ENCODE measurements around the gene ARHGEF35.
"Not testable (repeated sequence)": the region's sequence is repeated elsewhere in the genome, so short reads cannot be mapped to it uniquely, and the experiment has no call there.

The ARHGEF35 gene

DNA sequence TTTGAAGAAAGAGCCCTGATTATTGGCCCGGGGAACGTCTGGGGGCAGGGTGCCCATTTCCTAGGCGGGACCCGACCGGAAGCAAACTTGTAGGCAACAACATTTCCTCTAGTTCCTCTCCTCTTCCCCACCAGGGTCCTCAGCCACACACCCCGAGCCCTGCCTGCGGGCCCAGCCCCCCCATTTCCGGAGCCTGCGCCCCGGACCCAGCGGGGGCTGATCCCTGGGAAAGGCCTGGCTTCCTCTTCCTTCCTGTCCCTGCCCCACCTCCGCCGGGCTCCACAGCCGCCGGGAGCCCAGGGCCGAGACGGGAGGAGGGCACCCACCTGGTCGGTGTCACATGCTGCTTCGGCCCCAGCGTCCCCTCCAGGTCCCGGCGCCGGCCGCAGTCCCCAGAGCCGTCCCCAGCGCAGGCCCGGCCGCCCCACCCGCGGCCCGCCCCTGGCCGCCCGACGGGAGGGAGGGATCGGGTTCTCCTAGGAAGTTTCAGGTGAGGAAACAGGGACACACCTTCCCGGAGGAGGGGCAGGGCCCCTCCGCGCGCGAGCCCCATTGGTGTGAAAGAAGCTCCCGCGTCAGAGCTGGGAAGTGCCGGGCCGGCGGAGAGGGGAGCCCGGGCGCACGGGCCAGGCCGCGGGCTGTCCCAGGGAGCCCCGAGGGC is at the start of gene ARHGEF35:
ARHGEF35 (minus strand) TSS at position 622 of the 661 bp plus-strand sequence. CDS start 7,450 bp downstream, outside the sequence.
- not testable (repeated sequence) for H3K4me3 ChIP-seq (ENCODE audit: low read depth, low read length)

- H3K4me3 ChIP-seq (ENCODE audit: low read depth, low read length): not testable (repeated sequence)
Measured at GRCh38 chr7:144245372-144245771, 49.7 kb upstream of the ARHGEF35 start.

DNA sequence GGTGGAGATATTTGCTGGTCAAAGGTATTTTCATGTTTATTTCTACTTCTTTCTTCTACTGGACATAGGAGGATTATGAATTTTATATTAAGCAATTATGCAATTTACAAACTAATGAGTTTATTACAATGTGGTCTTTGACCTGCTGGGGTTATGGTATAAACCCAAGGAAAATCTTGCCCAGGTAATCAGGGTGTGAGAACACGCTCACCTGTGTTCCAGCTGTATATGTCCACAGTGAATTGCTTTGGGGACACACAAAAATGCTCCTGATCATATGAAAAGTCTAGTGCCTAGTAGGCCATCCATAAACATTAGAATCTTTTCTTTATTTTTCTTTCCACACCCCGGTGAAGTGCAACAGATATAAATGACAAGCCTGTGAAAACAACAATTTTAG is 43.7 kb upstream of the ARHGEF35 start, which contains the start of gene OR2A42:
OR2A42 (minus strand) TSS at position 241 of the 400 bp plus-strand sequence. CDS start 6,762 bp downstream, outside the sequence.
- H3K4me3 ChIP-seq (ENCODE audit: low read depth, low read length): not testable (repeated sequence)

DNA sequence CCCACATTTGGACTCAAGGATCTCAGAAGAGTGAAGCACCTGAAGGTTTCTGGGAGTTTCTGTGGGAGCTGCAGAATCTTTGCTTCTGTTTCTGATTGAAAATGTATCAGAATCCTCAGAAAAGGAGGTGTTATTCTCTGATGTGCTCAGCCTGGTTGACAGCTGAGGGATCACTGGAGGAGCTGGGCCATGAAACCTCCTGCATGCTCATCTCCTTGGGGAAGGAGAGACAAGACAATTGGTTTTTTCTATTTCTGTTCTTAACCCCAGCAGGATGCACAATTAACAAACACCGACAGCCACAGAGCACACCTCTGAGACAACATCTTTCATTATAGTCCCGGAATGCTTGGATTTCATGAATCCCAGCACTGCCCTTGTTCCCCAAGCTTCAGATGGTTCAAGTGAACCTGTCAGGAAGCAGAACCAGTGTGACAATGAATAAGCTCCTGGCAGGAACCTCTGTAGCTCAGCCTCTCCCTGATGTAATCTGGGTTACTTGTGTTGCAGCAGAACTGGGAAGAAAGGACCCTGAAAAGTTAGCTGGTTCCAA is 43.0 kb upstream of the ARHGEF35 start:
- H3K4me3 ChIP-seq (ENCODE audit: low read depth, low read length): not testable (repeated sequence)

- not testable (repeated sequence) for H3K4me3 ChIP-seq (ENCODE audit: low read depth, low read length)
Measured at GRCh38 chr7:144233039-144233438, 37.4 kb upstream of the ARHGEF35 start.

DNA sequence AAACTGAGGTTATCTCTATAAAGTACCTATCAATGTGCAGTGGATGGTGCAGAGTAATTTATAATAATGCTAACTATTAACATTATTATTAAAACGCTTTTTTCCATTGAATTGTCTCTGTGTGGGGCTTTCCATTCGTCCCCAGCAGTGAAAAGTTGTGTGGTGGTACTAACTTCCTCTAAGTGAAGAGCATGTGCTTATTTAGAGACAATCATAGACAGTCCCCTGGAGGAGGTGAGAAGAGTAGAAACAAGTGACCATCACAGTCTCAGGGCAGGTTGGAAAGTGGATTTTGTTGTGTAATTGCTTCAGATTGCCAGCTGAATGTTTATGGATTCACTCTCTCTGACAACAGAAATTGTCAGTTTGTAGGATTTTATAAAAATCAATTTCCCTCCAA is 35.4 kb upstream of the ARHGEF35 start:
- H3K4me3 ChIP-seq (ENCODE audit: low read depth, low read length): not testable (repeated sequence)

DNA sequence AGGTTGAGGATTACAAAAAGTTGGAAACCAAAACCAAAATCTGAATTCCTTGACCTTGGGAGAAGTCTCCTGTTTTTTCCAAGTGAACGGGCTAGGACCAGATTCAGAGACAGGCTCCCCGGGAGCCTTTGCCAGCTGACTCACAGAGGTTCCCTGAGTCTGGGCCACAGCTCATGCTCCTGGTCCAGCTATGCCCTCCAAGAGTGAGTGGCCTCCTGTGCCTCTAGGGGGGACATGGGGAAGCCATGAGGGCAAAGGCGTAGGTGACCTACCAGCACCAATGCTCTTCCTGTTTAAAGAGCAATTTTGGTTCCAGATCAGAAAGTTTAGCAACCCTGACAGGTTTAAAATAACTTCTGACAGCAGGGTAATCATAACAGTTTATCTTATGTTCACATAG is 33.2 kb upstream of the ARHGEF35 start:
- not testable (repeated sequence) for H3K4me3 ChIP-seq (ENCODE audit: low read depth, low read length)

DNA sequence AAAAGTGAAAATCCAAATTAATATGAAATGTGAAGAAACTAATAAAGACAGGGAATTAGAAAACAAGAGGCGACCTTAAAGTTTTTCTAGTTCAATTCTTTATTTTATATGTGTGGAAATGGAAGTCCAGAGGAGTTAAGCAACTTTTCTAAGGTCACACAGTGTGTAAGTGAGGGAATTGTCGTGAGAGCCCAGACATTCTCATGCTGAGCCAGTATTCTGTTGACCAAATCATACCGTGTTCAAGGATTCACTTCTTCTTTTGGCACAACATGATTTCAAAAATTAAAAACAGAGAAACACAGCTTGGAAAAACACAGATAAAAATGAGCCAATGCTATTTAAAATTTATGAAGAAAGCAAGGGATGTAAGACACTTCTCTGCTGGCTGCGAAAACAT is 31.2 kb upstream of the ARHGEF35 start:
- not testable (repeated sequence) for H3K4me3 ChIP-seq (ENCODE audit: low read depth, low read length)

DNA sequence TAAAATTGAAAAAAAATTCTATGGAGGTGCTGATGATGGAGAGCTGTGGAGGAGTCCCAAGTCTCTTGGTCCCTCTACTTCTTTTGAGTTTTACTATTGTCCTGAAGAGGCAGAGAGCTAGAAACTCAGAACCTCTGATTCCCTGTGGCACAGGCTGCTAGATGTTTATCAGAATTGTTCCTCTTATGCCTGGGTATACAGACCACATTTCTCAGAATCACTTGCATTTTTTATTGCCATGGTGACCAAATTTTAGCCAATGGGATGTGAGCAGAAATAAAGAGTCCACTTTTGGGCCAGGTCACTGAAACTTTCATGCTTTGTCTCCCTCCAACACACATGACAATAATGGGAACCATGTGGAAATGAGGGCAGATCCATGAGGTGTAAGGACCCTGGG is 28.0 kb upstream of the ARHGEF35 start:
- not testable (repeated sequence) for H3K4me3 ChIP-seq (ENCODE audit: low read depth, low read length)

- H3K4me3 ChIP-seq (ENCODE audit: low read depth, low read length): not testable (repeated sequence)
Measured at GRCh38 chr7:144220531-144220930, 24.9 kb upstream of the ARHGEF35 start.

DNA sequence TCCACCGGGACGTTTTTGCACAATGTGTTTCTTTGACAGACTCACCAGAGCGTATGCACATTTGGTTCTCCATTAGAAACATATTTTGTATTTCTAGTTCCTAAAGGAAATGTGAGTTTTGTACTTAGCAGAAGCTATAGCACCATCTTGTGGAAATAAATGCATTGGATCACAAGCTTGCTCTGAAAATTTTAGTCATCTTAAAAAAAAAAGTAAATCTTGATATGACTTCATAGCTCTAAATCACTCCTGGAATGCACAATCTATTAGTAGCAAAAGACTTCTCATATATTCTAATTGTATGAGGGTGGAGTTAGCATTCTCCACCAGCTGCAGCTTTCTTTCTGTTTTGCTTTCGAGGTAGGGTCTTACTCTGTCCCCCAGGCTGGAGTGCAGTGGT is 23.5 kb upstream of the ARHGEF35 start:
- H3K4me3 ChIP-seq (ENCODE audit: low read depth, low read length): not testable (repeated sequence)

GRCh38 chr7:144218581-144218980 is 22.9 kb upstream of the ARHGEF35 start:
- not testable (repeated sequence) for H3K4me3 ChIP-seq (ENCODE audit: low read depth, low read length)

- H3K4me3 ChIP-seq (ENCODE audit: low read depth, low read length): not testable (repeated sequence)
Measured at GRCh38 chr7:144217200-144217599, 21.6 kb upstream of the ARHGEF35 start.

DNA sequence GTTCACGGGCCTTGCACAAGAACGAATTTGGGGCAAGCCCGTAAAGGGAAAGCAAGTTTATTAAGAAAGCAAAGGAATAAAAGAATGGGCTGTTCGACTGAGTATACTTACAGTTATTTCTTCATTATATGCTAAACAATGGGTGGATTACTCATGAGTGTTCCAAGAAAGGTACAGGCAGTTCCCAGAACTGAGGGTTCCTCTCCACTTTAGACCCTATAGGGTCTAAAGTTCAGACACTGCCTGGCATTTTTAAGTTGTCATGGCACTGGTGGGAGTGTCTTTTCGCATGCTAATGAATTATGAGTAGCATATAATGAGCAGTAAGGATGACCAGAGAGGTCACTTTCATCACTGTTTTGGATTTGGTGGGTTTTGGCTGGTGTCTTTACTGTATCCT is 9.7 kb upstream of the ARHGEF35 start:
- not testable (repeated sequence) for H3K4me3 ChIP-seq (ENCODE audit: low read depth, low read length)

- H3K4me3 ChIP-seq (ENCODE audit: low read depth, low read length): not testable (repeated sequence)
Measured at GRCh38 chr7:144203086-144203485, 7.5 kb upstream of the ARHGEF35 start.

GRCh38 chr7:144201978-144202377 is 6.3 kb upstream of the ARHGEF35 start:
- H3K4me3 ChIP-seq (ENCODE audit: low read depth, low read length): not testable (repeated sequence)

DNA sequence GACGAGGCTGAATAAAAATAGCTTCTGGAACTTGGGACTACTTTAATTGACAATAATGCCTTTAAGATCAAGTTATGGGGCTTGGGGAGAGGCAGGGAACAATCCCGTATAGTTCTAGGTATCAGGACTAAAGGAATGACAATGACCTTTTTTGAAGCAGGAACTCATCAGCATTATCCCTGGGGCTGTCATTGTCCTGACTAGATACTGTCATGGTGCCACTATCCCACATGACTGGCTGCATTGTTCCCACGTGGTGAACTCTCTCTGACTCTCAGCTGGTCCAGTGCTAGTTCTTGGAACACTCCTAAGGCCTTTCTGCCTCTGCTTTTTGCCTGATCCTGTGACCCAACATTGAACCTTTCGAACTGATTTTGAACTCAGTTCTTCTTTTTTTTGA is 3.3 kb upstream of the ARHGEF35 start:
- not testable (repeated sequence) for H3K4me3 ChIP-seq (ENCODE audit: low read depth, low read length)

DNA sequence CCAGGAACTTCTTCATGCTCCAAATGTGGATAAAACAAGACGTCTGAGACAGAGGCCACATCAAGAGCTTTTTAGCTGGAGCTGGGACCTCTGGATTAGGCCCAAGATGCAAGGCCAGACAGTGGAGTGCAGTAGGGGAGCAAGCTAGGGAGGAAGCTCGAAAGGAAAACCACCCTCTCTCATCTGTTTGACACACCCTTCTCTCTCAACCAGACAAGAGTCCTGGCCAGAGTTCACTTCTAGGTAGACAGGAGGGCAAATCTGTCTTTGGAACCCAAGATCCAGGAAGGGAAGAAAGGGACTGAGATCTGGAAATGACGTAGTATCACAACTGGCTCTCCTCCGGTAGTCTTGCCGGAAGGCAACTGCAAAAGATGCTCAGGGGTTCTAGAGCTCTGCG is 1.2 kb downstream of the ARHGEF35 start:
- H3K4me3 ChIP-seq (ENCODE audit: low read depth, low read length): not testable (repeated sequence)

DNA sequence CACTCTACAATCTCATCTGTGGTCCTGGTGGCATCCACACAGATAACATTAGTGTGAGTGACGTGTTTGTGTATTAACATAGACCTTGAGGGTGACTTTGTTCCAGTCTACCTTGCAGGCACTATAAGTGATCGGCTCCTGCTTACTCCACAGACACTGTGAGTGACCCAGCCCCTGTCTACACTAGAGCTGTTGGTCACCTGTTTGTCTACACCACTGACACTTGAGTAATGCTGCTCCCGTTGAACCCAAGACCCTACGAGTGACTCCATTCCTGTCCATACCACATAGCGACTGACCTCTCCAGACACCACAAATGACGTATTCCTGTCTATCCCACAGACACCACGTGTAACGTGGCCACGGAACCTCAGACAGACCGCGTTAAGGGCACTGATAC is 1.9 kb downstream of the ARHGEF35 start:
- not testable (repeated sequence) for H3K4me3 ChIP-seq (ENCODE audit: low read depth, low read length)

DNA sequence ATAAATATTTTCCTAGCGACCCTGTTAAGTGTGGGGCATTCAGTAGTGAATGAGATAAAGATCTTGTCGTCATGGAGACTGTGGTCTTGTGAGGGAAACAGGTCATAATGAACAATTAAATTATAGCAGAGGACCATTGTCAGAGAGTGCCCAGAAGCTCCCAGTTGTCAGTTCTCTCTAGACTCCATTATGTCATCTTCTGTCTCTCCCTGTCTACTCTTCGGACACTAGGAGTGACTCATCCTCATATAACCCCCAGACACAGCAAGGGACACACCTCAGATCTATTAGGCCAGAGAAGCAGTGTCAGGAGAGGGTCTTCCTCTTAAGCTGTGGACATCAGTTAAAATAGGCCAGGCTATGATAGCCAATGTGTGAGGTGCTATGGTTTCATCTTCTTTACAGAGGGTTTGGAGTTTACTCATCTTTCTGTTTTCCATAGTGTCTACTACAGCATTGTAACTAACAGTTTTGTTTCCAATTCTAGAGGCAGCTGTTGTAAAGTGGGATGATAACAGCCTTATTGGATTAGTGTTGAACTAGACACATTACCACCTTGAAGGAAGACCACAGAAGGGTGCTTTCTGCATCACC is 7.0 kb downstream of the ARHGEF35 start:
- not testable (repeated sequence) for H3K4me3 ChIP-seq (ENCODE audit: low read depth, low read length)

- H3K4me3 ChIP-seq (ENCODE audit: low read depth, low read length): not testable (repeated sequence)
Measured at GRCh38 chr7:144187848-144188247, 7.8 kb downstream of the ARHGEF35 start.

DNA sequence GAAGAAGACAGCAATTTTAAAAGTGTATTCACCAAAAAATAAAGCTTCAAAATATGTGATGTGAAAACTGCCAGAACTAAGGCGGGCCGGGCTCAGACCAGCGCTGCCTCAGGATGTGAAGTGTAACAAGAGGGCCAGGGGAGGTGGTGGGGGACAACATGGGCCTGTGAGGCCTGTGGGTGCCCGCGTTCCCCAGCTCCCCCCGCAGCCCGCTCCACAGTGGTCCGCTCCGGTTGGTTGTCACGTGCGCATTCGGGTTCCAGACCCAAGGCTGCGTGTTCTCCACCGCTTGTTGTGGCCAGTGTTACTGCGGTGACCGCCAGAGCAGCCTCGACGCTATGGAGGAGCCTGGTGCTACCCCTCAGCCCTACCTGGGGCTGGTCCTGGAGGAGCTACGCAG is 12.5 kb downstream of the ARHGEF35 start, which contains the start of gene CTAGE4:
CTAGE4 (plus strand) TSS at position 301 of the 400 bp plus-strand sequence; CDS start at position 339, 38 bp downstream.
- not testable (repeated sequence) for H3K4me3 ChIP-seq (ENCODE audit: low read depth, low read length)

Data from iPS-11a (cell line).